Fibroblast of peridontal ligament (primary cell): ENCODE measurements around the gene TBC1D24.

Experiments used
- DNase-seq: peaks from one replicate; pipeline ENCODE4 v3.0.0-alpha.2; 2010; ENCODE audit errors: extremely low read depth

Gene TBC1D24

GRCh38 chr16:2482708-2483534, 8.0 kb downstream of the TBC1D24 start:
- DNase-seq, result peak; percentile 69

DNA sequence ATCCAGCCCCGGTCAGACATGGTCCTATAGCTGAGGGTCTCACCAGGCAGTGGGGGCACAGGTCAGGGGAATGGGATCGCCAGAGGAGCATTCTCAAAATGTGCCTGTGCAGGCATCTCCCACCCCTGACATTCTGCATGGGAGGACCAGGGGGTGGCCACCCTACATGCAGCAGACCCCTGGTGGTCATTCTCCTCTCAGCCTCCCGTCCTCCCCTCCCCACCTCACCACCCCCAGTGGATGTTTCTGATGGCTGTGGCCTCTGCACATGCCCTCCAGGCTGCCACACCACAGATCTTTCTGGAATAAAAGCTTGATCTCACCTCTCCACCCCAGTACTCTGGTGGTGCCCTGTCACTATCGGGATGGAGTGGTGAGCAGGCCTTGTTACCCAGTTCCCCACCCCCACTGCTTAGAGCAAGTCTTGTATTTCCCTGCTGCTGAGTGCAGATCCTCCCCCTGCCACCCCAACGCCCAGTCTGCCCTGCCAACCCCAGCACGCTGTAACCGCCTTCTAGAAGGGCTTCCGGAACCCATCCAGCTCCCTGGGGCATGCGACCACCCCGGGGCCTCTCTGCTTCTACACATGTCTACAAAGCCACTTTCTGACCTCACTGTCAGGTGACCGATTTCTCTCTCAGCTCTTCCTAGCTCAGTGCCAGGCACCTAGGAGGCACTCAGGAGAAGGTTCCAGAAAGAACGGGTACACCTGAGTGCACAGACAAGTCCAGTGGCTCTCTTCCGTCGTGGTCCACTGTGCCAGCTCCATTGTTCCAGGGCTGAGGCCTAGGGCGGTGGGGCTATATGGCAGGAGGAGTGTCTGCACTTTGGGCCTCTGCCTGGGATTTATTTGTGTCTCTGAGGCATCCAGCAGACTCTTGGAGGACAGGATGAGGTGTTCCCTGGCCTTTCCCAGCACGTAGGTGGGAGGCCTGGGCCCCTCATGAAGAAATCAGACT, 9.3 kb downstream of the TBC1D24 start:
- DNase-seq, result no peak

GRCh38 chr16:2484898-2485508, 10.1 kb downstream of the TBC1D24 start:
- DNase-seq, result no peak

DNA sequence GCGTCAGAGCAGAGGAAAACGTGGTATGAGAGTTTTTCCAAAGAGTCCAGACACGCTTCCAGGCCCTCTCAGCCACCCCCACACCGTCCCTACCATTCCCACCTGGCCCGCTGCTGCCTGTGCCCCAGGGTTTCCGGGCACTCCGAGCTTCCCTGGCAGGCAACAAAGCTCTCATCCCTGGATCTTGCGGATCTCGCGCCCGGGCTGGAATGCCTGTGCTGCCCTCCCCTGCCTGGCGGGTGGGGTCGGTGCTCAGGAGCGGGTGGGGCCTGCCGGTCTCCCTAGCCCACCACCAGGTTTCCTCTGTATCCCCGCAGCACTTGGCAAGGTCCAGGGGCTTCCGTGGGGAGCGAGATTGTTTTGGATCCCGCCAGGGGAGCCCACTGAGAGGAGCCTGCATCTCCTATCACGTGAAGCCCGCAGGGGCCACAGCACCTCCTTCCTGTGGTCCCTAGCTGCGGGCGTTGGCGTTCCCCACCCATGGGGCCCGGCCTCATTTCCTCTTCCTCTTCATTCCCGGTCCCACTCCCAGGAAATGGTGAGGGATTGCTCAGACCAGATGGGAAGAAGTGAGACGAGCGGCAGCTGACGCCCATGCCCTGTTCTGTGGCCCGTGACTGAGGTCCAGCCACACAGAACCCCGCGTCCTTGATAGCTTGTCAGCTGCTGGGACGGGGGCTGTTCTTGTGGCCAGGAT, 11.0 kb downstream of the TBC1D24 start:
- DNase-seq, result no peak

DNA sequence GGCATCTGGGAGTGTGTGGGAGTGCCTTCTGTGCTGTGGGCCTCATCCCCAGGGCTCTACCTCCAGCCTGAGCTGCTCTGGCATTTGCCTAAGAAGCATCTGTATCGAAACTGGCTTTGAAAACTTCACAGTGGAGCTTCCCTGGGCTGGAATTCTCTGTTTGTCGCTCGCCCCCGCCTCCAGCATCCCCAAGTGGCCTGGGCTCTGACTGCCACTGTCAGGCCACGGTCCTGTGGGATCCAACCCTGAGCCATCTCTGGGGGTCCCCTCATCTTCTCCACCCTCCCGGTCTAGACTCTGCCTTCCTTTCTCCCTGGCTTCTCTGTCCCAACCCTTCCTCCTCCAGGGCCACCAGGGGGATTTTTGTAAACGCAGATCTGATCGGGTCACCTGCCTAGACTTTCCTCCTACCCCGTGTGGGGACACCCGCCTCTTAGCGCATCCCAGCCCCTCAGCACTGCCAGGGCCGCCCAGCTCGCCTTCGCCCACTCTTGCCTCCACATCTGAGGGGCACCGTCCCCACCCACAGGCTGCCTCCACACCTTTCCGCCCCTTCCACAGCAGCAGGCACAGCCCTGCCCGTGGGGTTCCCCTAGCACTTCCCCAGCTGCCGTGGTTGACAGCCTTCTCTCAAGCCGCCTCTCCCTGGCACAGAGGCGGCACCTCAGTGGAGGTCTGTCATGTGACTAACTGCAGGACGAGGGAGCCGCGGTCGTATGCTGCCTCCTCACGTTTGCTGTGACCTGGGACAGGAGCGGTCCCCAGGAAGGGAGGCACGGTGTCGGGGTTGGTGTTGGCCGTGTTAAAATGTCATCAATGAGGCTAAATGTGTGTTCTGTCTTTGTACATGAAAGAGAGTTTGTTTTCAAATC, 12.0 kb downstream of the TBC1D24 start:
- DNase-seq, result no peak

DNA sequence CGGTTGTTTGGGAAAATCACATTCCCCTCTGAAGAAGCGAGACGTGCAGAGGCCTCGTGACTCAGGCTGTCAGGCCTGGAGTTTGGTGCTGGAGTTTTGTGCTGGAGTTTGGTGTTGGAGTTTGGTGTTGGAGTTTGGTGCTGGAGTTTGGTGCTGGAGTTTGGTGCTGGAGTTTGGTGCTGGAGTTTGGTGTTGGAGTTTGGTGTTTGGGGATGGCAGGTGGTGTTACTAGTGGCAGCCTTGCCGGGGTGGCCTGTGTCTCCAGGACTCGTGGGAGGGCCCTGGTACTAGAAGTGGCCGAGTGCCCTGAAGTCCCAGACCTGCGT, 12.6 kb downstream of the TBC1D24 start:
- no peak for DNase-seq

DNA sequence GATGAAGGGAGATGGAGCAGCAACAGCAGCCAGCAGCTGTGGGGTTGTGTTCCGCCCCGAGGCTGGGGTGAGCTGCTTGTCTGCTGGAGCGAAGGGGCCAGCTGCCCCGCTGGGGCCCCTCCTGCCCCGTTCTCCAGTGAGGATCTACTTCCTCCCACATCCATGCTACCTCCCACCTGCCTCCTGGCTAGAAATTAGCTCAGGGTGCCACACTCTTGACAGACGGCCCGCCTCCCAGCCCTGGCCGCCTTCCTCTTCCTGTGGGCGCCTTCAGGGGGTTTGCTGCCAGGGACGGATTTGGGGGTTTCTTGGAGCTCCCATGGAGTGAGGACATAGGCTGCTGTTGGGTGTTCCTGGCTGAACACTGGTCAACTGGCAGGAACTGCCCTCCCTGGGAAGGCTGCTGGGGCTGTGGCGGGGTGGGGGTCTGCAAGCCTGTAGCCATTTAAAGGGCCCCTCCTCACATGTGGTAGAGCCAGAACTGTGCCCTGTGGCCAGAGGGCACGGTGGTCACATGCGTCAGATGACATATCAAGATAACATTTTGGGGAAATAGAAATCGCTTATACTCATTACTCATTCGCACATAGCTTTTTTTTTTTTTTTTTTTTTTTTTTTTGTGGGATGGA, 13.1 kb downstream of the TBC1D24 start:
- DNase-seq, result no peak

GRCh38 chr16:2489581-2489980, 14.7 kb downstream of the TBC1D24 start:
- DNase-seq, result no peak

DNA sequence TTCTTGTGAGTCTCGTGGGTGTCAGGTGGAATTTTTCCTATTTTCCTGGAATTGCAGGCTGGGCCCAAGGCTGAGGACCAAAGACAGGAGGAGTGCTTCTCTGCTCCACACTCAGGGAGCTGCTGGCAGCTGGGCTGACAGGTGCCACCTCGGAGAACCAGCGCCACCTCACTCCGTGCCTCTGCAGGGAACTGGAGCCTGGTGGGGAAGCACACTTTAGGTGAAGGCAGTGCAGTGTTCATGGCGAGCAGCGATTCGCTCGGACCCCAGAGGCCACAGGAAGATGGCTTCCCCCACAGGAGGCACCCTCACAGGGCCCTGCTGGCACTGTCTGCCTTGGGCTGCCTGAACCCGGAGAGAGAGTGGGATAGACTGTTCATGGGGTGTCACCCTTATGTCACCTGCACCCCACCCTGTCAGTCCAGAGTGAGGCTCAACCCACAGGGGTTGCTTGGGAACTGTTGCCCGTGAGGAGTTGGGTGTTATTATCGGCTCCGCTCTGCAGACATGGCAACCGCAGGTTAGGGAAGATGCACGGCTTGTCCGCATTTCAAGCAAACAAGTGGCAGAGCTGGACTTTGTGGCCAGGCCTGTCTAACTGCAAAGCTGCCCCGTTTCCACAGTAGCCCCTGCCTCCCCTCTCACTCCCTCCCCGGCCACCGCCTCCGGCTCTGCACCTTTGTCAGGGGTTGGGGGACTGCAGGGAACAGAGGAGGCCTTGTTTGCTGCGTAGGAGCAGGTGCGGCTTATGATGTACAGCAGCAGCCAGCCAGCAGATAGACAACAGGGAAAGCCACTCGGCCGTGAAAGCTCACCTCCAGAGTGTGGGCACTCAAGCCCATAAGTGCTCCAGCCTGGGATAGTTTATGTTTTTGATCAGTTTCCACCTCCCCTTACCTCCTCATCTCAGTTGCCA, 15.5 kb downstream of the TBC1D24 start:
- DNase-seq, result no peak

DNA sequence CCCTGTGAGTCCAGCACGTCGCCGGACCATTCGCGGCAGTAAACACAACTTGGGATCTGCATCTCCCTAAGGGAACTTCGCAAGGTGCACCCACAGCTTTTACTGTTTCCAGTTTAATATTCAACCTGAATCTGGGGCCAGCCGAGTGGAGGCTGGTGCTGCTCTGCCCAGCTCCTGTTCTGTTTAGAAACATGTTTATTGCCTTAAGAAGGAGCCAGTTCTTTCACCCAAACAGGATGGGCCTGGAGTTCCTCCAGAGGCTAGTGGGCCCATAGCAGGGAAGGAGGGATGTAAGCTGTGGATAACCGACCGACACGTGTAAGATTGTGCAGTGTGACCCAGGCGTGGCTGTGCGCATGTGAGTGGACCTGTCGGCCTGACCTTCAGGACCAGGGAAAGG, 17.4 kb downstream of the TBC1D24 start:
- DNase-seq, result no peak

DNA sequence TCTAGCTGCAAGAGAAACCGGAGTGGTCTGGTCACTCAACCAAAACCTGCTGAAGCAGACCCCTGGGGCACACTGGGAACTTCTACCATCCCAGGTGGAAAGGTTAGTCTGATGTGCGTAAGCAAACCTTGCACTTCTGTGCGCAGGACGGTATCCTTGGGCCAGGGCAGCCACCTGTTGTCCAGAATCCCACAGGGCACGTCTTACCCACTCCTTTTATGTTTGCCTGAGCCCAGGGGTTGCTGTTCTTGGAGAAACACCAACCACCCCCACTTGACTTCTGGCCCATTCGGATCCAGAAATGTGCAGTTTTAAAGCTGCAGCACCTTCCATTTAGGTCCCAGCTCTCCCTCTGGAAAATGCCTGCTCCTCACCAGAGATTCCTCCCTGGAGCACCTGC, 18.7 kb downstream of the TBC1D24 start:
- DNase-seq, result no peak

GRCh38 chr16:2494616-2495015, 19.7 kb downstream of the TBC1D24 start:
- DNase-seq, result no peak

GRCh38 chr16:2495041-2495440, 20.1 kb downstream of the TBC1D24 start:
- no peak for DNase-seq

- DNase-seq, result no peak
Observed at GRCh38 chr16:2496223-2497115, 21.5 kb downstream of the TBC1D24 start.

DNA sequence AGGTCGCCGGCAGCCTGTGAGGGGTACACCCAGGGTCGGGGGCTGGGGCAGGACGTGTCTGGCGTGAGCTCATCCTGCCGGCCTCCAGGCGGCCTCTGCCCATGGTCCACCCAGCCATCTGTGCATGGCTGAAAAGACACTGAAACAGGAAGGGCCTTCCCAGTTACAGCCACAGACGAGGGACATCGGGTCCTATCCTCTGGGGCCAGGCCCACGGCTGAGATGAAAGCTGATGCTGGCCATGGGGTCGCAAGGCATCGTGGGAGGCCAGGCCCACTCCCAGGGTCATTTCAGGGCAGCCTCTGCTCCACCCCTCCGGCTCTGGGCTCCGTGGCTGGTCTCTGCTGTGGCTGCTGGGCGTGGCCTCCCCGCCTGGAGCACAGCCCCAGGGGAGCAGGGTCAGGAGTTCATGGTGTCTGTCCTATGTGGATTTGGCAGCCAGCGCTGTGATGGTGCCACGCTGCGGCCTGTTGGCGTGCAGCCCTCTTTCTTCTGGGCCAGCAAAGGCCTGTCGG, 22.2 kb downstream of the TBC1D24 start:
- DNase-seq, result no peak

DNA sequence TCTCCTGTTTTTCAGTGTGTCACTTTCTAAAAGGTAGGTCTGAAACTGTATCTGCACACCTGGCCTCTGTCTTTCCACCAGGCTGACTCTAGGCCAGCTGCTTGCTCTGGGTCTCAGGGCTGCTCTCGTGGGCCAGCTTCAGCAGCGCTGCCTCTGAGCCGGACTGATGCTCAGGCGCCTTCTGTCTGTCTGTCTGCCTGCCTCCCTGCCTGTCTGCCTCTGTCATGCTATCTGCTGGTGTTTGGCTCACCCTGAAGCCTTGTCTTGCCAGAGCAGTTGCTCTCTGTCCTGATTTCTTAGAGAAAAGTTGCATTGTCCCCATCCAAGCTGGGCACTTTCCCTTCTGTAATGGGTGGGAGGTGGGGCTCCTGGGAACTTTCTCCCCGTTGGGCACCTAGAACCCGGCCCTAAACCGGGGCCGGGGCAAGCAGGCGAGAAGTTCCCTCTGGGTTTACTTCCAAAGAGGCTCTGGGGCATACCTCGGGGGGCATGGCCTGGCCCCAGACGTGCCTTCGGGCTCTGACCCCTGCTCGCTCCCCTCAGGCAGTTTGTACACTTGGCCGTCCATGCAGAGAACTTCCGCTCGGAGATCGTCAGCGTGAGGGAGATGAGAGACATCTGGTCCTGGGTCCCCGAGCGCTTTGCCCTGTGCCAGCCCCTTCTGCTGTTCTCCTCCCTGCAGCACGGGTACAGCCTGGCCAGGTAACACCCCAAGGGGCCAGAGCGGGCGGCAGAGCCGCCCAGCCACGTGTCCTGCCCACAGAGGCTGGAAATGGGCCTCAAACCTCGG, 23.0 kb downstream of the TBC1D24 start:
- DNase-seq, result no peak

GRCh38 chr16:2498531-2499253, 23.8 kb downstream of the TBC1D24 start:
- no peak for DNase-seq
